ENCODE results near the gene LSMEM2. TPM values are rescaled to one million over a fixed set of nuclear protein-coding genes. Genes with fewer than 3 reads are reported as not detected.

Gene LSMEM2
- total RNA-seq, 1 experiment from 2014 or later, result 0.57 TPM

GRCh38 chr3:50264383-50264963 lies 14.4 kb upstream of the LSMEM2 start (continued):
- TF ChIP-seq AFF4 (CRISPR knock-in tag; IDR thresholded peaks at IDR 0.05; ENCODE audit: borderline replicate concordance) (no peak), IRF1 (CRISPR knock-in tag; IDR thresholded peaks at IDR 0.05) (no peak)

GRCh38 chr3:50264964-50265485 lies 13.9 kb upstream of the LSMEM2 start:
- peak overlapping the region; percentile 97 for H3K27ac Mint-ChIP-seq
- H3K4me3 Mint-ChIP-seq, result 0 out of 2 replicates have a peak overlapping the region, but pooled peaks have one; percentile 24
- ATAC-seq (no peak), DNase-seq (ENCODE audit: low spot score) (no peak)
- POLR2A ChIA-PET, result interaction anchor here (0.6 to 1.8 kb wide), 9 partner anchors 18 to 173 kb away, joined by 3 to 13 read pairs (median 7); partner anchors contain the start of genes HYAL3 and NAA80
- no peaks in the 10 kb centered on the region; the same call in 1 of the 2 replicates for H3K27me3 Mint-ChIP-seq (ENCODE audit: low read depth)
- H3K4me1 Mint-ChIP-seq, result peaks cover 50% of the 10 kb centered on the region
- H3K36me3 Mint-ChIP-seq, result no peaks in the 10 kb centered on the region
- CTCF ChIA-PET, result interaction anchor here (0.6 to 4.4 kb wide), 31 partner anchors 9 to 467 kb away, joined by 3 to 73 read pairs (median 7); partner anchors contain the start of genes CISH, GNAI2, GNAT1 and HYAL1
- TF ChIP-seq RELA (CRISPR knock-in tag; IDR thresholded peaks at IDR 0.05; ENCODE audit: borderline replicate concordance) (no peak), ZBTB21 (CRISPR knock-in tag; IDR thresholded peaks at IDR 0.05; ENCODE audit: borderline replicate concordance) (peak; percentile 15; the same call in 1 of the 2 replicates)
- H3K9me3 Mint-ChIP-seq, result no peaks in the 10 kb centered on the region

GRCh38 chr3:50265571-50265970 lies 13.3 kb upstream of the LSMEM2 start:
- no peak for ATAC-seq
- H3K27me3 Mint-ChIP-seq (ENCODE audit: low read depth), result no peaks in the 10 kb centered on the region; the same call in 1 of the 2 replicates
- DNase-seq (ENCODE audit: low spot score), result no peak
- TF ChIP-seq GRHL2 (CRISPR knock-in tag; IDR thresholded peaks at IDR 0.05; ENCODE audit: insufficient replicate concordance, severe bottlenecking), result no peak
- TF ChIP-seq PRRX2 (CRISPR knock-in tag; IDR thresholded peaks at IDR 0.05), result no peak
- no peak for TF ChIP-seq GABPB1 (CRISPR knock-in tag; IDR thresholded peaks at IDR 0.05)
- TF ChIP-seq ATF1 (CRISPR knock-in tag; IDR thresholded peaks at IDR 0.05), result no peak
- TF ChIP-seq ZNF317 (CRISPR knock-in tag; IDR thresholded peaks at IDR 0.05; ENCODE audit: borderline replicate concordance, low read depth), result no peak
- no peak for TF ChIP-seq RORB (CRISPR knock-in tag; IDR thresholded peaks at IDR 0.05)
- TF ChIP-seq ZNF396 (CRISPR knock-in tag; IDR thresholded peaks at IDR 0.05; ENCODE audit: borderline replicate concordance), result no peak
- TF ChIP-seq CREM (CRISPR knock-in tag; IDR thresholded peaks at IDR 0.05), result no peak
- no peak for TF ChIP-seq JUN (CRISPR knock-in tag; IDR thresholded peaks at IDR 0.05)
- no peak for TF ChIP-seq TP53 (CRISPR knock-in tag; IDR thresholded peaks at IDR 0.05)
- TF ChIP-seq SP1 (CRISPR knock-in tag; conservative IDR thresholded peaks at IDR 0.05), result no peak
- no peak for TF ChIP-seq EMX1 (CRISPR knock-in tag; IDR thresholded peaks at IDR 0.05)
- no peak for TF ChIP-seq SMAD3 (CRISPR knock-in tag; IDR thresholded peaks at IDR 0.05; ENCODE audit: borderline replicate concordance)
- no peak for TF ChIP-seq ATF3 (CRISPR knock-in tag; conservative IDR thresholded peaks at IDR 0.05)
- peaks cover 50% of the 10 kb centered on the region for H3K4me1 Mint-ChIP-seq
- no peaks in the 10 kb centered on the region for H3K9me3 Mint-ChIP-seq
- no peaks in the 10 kb centered on the region for H3K36me3 Mint-ChIP-seq
- CTCF ChIA-PET, result interaction anchor here (1.0 to 4.4 kb wide), 8 partner anchors 10 to 72 kb away, joined by 6 to 73 read pairs (median 14); partner anchors contain the start of gene GNAT1
- POLR2A ChIA-PET, result no interaction called here
- H3K4me3 Mint-ChIP-seq, result no peak overlapping the region
- no peak overlapping the region for H3K27ac Mint-ChIP-seq

All from WTC11 (cell line).